H1 (cell line): Measurements from ENCODE around the gene ZBTB16. TPM values are rescaled to one million over a fixed set of nuclear protein-coding genes. Genes with fewer than 3 reads are reported as not detected.

Experiments used
- ATF3 ChIP-seq: IDR thresholded peaks from 2 replicates; pipeline ENCODE4 v1.6.1; 2011; ENCODE audit warnings: low read depth, mild to moderate bottlenecking, low read length; ENCODE audit not compliant: insufficient read depth
- BRCA1 ChIP-seq: IDR thresholded peaks from 2 replicates; pipeline ENCODE4 v1.6.1; 2012; ENCODE audit warnings: low read depth, low read length, improper control_type of control experiment
- E2F6 ChIP-seq: IDR thresholded peaks from 2 replicates; pipeline ENCODE4 v1.6.1; 2012; ENCODE audit warnings: inconsistent platforms
- EP300 ChIP-seq, 2 experiments: IDR thresholded peaks; 1 replicate in 1 of 2; 2 replicates in 1 of 2; pipeline ENCODE4 v1.6.1; 2011 to 2012; ENCODE audit warnings: low read depth in 2 of 2, low read length in 2 of 2, mild to moderate bottlenecking in 2 of 2, borderline replicate concordance in 1 of 2, inconsistent platforms in 1 of 2, moderate library complexity in 1 of 2
- HDAC2 ChIP-seq, 2 experiments: fragments of 300-600 bp in 1 of 2; sonication (generic) in 1 of 2; IDR thresholded peaks; 2 replicates each; pipeline ENCODE4 v1.6.1; 2011 to 2012; ENCODE audit warnings: low read depth in 2 of 2, low read length in 2 of 2, mild to moderate bottlenecking in 2 of 2, moderate library complexity in 2 of 2, borderline replicate concordance in 1 of 2, inconsistent platforms in 1 of 2
- JUN ChIP-seq: IDR thresholded peaks from 2 replicates; pipeline ENCODE4 v1.6.1; 2011; ENCODE audit warnings: low read depth, mild to moderate bottlenecking, improper control_type of control experiment, low read length
- KDM5A ChIP-seq: fragments of 200-600 bp; IDR thresholded peaks from 2 replicates; pipeline ENCODE4 v1.7.1; 2012; ENCODE audit warnings: mild to moderate bottlenecking, low read length, inconsistent platforms, mixed read lengths
- MAFK ChIP-seq: IDR thresholded peaks from 2 replicates; pipeline ENCODE4 v1.6.1; 2012; ENCODE audit warnings: low read depth, mild to moderate bottlenecking, improper control_type of control experiment, low read length
- MAX ChIP-seq: IDR thresholded peaks from 2 replicates; pipeline ENCODE4 v1.6.1; 2012; ENCODE audit warnings: inconsistent platforms
- SIN3A ChIP-seq, 2 experiments: IDR thresholded peaks in 1 of 2; conservative IDR thresholded peaks in 1 of 2; 2 replicates each; pipeline ENCODE4 v1.6.1; 2011 to 2012; ENCODE audit warnings: low read length in 2 of 2, improper control_type of control experiment in 1 of 2, low read depth in 1 of 2, mild to moderate bottlenecking in 1 of 2
- SP1 ChIP-seq: IDR thresholded peaks from 2 replicates; pipeline ENCODE4 v1.6.1; 2011; ENCODE audit warnings: low read depth, low read length
- TBP ChIP-seq: IDR thresholded peaks from 2 replicates; pipeline ENCODE4 v1.6.1; 2011; ENCODE audit warnings: low read depth, low read length, improper control_type of control experiment
- TCF12 ChIP-seq: IDR thresholded peaks from 2 replicates; pipeline ENCODE4 v1.6.1; 2011; ENCODE audit warnings: low read depth, mild to moderate bottlenecking, low read length
- polyA plus RNA-seq, 7 experiments: library from polyadenylated mRNA; depleted of rRNA in 3 of 7; stranded (reverse) in 5 of 7; unstranded in 2 of 7; fragments of >200 nt in 5 of 7; fragments of 200-250 nt in 2 of 7; gene quantifications; 1 replicate in 5 of 7; 2 replicates in 1 of 7; 4 replicates in 1 of 7; pipeline versions ENCODE4 v1.2.1 to v1.2.3, GENCODE V29; 2011 to 2013; ENCODE audit warnings: missing spikeins in 2 of 7, mixed read lengths in 2 of 7
- total RNA-seq: library from RNA; stranded (reverse); fragmentation: NEBNext Ultra II Directional; extraction: Animal tissue kit (Norgen Biotek cat#: 25700); gene quantifications from 2 replicates; pipeline ENCODE4 v1.2.1, GENCODE V29; 2021

Gene ZBTB16
- total and polyA plus RNA-seq, 2 of the 8 experiments (the other 6 are each of a cell fraction or from before 2014, with no cell fraction given), result 0.12 to 0.61 TPM

GRCh38 chr11:114108501-114109205 is 49.1 kb downstream of the ZBTB16 start (continued):
- TF ChIP-seq MAX (no peak), EP300 (IDR thresholded peaks at IDR 0.05; ENCODE audit: borderline replicate concordance in 1 of 2, low read depth in 2 of 2, low read length in 2 of 2) (no peak), SP1 (no peak), E2F6 (no peak), SIN3A (conservative IDR thresholded peaks at IDR 0.05 in 1 of 2, IDR thresholded peaks at IDR 0.05 in 1 of 2; ENCODE audit: low read depth in 1 of 2, low read length in 2 of 2) (no peak), TBP (no peak), MAFK (no peak), KDM5A (no peak), JUN (no peak), TCF12 (no peak), BRCA1 (no peak), HDAC2 (IDR thresholded peaks at IDR 0.05; ENCODE audit: borderline replicate concordance in 1 of 2, low read depth in 2 of 2, low read length in 2 of 2) (no peak), ATF3 (no peak)
